Type B pancreatic cell (in vitro differentiated cells): ENCODE measurements around the gene TEKT3. TPM values are rescaled to one million over a fixed set of nuclear protein-coding genes. Genes with fewer than 3 reads are reported as not detected.

ENCODE experiments used
- DNase-seq: peaks from one replicate; pipeline ENCODE4 v3.0.0; 2021; ENCODE audit warnings: mixed read lengths; ENCODE audit not compliant: unreplicated experiment; ENCODE audit errors: extremely low spot score
- H3K27ac Mint-ChIP-seq: 2 replicates; pipeline ENCODE4 v1.8.0; 2021; ENCODE audit warnings: mild to moderate bottlenecking, mixed read lengths
- H3K27me3 Mint-ChIP-seq: 2 replicates; pipeline ENCODE4 v1.8.0; 2021; ENCODE audit warnings: mixed read lengths
- H3K36me3 Mint-ChIP-seq: 2 replicates; pipeline ENCODE4 v1.8.0; 2021; ENCODE audit warnings: mixed read lengths
- H3K4me1 Mint-ChIP-seq: one replicate; pipeline ENCODE4 v1.8.0; 2021; ENCODE audit warnings: mixed read lengths; ENCODE audit not compliant: unreplicated experiment
- H3K4me3 Mint-ChIP-seq: 2 replicates; pipeline ENCODE4 v1.8.0; 2021; ENCODE audit warnings: mild to moderate bottlenecking, mixed read lengths
- H3K9me3 Mint-ChIP-seq: 2 replicates; pipeline ENCODE4 v1.8.0; 2021; ENCODE audit warnings: mixed read lengths
- total RNA-seq: library from RNA; stranded (reverse); gene quantifications from 2 replicates; pipeline ENCODE4 v1.2.1, GENCODE V29; 2021; ENCODE audit warnings: low replicate concordance
- TF ChIP-seq, protein P1 (sequence below): fragments of 200-600 bp; sonication (generic); conservative IDR thresholded peaks from 2 replicates; pipeline ENCODE4 v1.5.0; 2021; ENCODE audit warnings: antibody characterized with exemption, mild to moderate bottlenecking

TEKT3 gene
- total RNA-seq, 1 donor from 2014 or later, result 0.56 TPM

DNA sequence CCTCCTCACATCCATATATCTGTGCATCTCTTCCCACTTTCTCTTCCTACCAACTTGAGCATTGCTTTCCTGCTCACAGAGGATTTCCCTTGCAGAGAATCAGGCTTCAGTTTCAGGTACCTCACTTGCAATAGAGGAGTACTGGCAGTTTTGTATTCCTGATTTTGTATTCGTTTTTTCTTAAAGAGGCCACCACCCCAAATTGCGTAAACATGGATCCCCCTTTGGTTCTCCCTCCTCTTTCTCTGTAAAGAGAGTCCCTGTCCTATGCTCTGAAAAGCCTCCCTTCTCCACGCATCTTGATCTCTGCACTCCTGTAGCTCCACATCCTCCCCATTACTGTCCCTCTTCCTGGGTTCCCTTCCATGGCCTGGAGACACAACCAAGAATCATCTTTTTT, 32.2 kb downstream of the TEKT3 start:
- DNase-seq, result no peak
- H3K27ac Mint-ChIP-seq, result no peak overlapping the region
- H3K9me3 Mint-ChIP-seq, result no peaks in the 10 kb centered on the region
- H3K4me1 Mint-ChIP-seq, result peaks cover 8% of the 10 kb centered on the region
- TF ChIP-seq, protein P1, sequence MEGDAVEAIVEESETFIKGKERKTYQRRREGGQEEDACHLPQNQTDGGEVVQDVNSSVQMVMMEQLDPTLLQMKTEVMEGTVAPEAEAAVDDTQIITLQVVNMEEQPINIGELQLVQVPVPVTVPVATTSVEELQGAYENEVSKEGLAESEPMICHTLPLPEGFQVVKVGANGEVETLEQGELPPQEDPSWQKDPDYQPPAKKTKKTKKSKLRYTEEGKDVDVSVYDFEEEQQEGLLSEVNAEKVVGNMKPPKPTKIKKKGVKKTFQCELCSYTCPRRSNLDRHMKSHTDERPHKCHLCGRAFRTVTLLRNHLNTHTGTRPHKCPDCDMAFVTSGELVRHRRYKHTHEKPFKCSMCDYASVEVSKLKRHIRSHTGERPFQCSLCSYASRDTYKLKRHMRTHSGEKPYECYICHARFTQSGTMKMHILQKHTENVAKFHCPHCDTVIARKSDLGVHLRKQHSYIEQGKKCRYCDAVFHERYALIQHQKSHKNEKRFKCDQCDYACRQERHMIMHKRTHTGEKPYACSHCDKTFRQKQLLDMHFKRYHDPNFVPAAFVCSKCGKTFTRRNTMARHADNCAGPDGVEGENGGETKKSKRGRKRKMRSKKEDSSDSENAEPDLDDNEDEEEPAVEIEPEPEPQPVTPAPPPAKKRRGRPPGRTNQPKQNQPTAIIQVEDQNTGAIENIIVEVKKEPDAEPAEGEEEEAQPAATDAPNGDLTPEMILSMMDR, result no peak
- H3K4me3 Mint-ChIP-seq, result no peak overlapping the region
- H3K27me3 Mint-ChIP-seq, result no peaks in the 10 kb centered on the region
- no peaks in the 10 kb centered on the region for H3K36me3 Mint-ChIP-seq

DNA sequence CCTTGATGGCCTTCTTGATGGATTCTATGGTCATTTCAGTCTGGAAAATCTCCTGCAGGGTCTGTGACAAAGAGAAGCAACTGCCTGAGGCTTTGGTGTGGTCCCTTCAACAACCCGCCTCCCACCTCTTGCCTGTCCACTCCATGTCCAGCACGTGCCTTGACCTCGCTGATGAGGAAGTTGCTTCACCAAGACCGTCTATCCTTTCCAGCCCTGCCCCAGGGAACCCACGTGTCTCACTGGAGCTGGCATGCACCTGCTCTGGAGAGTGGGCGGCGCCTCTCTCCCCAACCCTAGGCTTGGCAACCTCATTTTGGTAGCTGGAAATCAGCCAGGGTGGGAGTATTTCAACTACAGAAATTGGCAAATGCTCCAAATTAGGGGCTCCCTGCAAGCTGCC, 32.6 kb downstream of the TEKT3 start:
- peaks cover 8% of the 10 kb centered on the region for H3K4me1 Mint-ChIP-seq
- no peaks in the 10 kb centered on the region for H3K27me3 Mint-ChIP-seq
- TF ChIP-seq, protein P1, result no peak
- H3K27ac Mint-ChIP-seq, result no peak overlapping the region
- DNase-seq, result no peak
- H3K4me3 Mint-ChIP-seq, result no peak overlapping the region
- no peaks in the 10 kb centered on the region for H3K9me3 Mint-ChIP-seq
- no peaks in the 10 kb centered on the region for H3K36me3 Mint-ChIP-seq

DNA sequence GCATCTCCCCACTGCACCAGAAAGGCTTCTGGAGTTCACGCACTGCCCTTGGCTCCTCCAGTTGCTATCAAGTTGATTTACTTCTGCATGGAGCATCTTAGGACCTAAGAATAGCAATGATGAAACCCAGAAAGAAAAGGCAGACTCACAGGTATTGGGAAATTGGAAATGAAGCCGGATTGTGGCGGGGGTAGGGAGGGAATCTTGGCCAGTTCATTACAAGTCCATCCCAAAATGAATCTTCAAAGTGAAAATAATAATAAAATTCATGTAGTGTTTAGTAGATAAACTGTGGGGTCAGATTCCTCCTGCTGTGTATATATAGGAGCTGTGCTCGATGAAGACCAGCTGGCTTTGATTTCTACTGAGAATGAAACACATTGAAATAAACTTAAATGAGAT, 33.7 kb downstream of the TEKT3 start:
- H3K4me1 Mint-ChIP-seq, result peaks cover 8% of the 10 kb centered on the region
- TF ChIP-seq, protein P1, result no peak
- no peaks in the 10 kb centered on the region for H3K36me3 Mint-ChIP-seq
- no peaks in the 10 kb centered on the region for H3K27me3 Mint-ChIP-seq
- DNase-seq, result no peak
- H3K9me3 Mint-ChIP-seq, result no peaks in the 10 kb centered on the region
- no peak overlapping the region for H3K27ac Mint-ChIP-seq
- no peak overlapping the region for H3K4me3 Mint-ChIP-seq

DNA sequence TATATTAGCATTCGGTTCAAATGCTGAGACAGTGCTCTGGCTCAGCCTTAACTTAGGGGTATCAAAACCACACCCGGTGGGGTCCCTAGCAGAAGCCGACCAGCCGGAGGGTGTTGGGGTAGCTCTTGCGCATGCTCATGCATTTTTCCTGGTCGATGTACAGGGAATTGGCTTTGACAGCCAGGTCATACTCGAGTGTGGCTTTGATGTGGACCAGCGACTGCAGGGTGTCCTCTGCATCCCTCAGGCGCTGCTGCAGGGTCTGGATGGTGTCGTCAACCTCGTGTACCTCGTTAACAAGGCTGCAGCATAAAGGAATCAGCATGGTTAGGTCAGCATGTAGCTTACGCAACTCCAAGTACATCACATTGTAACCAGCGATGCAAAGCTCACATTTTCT, 37.5 kb downstream of the TEKT3 start:
- H3K9me3 Mint-ChIP-seq, result no peaks in the 10 kb centered on the region
- no peak for DNase-seq
- H3K36me3 Mint-ChIP-seq, result no peaks in the 10 kb centered on the region
- TF ChIP-seq, protein P1, result no peak
- H3K27me3 Mint-ChIP-seq, result peaks cover 3% of the 10 kb centered on the region
- no peak overlapping the region for H3K4me3 Mint-ChIP-seq
- H3K27ac Mint-ChIP-seq, result no peak overlapping the region
- peaks cover 8% of the 10 kb centered on the region for H3K4me1 Mint-ChIP-seq

DNA sequence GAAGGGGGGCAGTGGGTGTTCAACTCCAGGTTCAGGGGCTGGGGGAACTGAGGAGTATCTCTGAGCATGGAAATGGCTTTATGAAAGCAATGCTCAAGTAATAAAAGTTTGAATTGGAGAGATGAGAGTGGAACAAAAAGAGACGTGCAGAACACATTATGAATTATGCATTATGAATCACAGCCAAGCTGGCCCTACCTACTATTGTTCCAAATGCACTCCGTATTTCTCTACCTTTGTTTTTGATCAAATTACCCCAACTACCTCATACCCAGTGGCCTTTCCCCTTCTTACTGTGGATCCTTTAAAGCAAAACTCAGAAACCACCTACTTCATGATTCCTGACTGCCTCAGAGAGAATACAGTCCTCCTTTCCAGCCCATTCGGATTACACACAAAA, 38.1 kb downstream of the TEKT3 start:
- TF ChIP-seq, protein P1, result no peak
- Mint-ChIP-seq H3K9me3 (no peaks in the 10 kb centered on the region), H3K4me1 (peaks cover 8% of the 10 kb centered on the region), H3K4me3 (no peak overlapping the region), H3K27ac (no peak overlapping the region), H3K27me3 (peaks cover 3% of the 10 kb centered on the region), H3K36me3 (no peaks in the 10 kb centered on the region)
- DNase-seq, result no peak

DNA sequence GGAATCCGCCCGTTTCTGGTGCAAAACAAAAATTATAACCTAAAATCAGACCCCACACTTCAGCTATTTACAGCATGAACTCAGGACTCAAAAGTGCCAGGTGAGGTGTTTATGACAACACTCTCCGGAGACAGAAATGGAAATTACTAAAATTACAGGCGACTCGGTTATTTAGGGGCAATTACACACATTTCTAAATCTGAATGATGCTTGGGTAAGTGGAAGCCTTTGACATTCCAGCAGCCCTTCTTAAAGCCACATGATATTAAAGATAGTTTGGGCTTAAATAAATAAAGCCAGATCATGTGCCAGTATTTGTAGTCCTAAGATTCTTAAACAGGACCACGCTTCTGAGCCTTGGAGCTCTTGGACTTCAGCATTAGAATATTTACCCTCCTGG, 39.6 kb downstream of the TEKT3 start:
- H3K36me3 Mint-ChIP-seq, result no peaks in the 10 kb centered on the region

More for the DNA sequence above, 39.6 kb downstream of the TEKT3 start:
- Mint-ChIP-seq H3K4me1 (peaks cover 8% of the 10 kb centered on the region), H3K9me3 (no peaks in the 10 kb centered on the region), H3K27me3 (peaks cover 3% of the 10 kb centered on the region), H3K27ac (no peak overlapping the region), H3K4me3 (no peak overlapping the region)
- TF ChIP-seq, protein P1, result no peak
- no peak for DNase-seq
